Aorta (tissue), 5 donors: ENCODE data around the gene ZFAND3. TPM values are rescaled to one million over a fixed set of nuclear protein-coding genes. Genes with fewer than 3 reads are reported as not detected.
A peak's percentile ranks its signal among the peaks of the same experiment; 100 is the strongest.

Experiments
- ATAC-seq: fragments of 200-7000 bp; cut with Tn5 transposase; one replicate; pipeline ENCODE4 v1.9.1; 2022; ENCODE audit warnings: moderate library complexity; ENCODE audit not compliant: low FRiP score
- DNase-seq, 2 donors: peaks; one replicate each; pipeline ENCODE4 v3.0.0-alpha.2; 2020
- H3K27ac ChIP-seq, 2 donors: one replicate each; pipeline ENCODE4 v1.5.1; 2013; ENCODE audit warnings: low read length in 2 of 2, mild to moderate bottlenecking in 2 of 2, moderate library complexity in 2 of 2, control low read depth in 1 of 2, inconsistent platforms in 1 of 2, low read depth in 1 of 2
- H3K27me3 ChIP-seq, 2 donors: one replicate each; pipeline ENCODE4 v1.6.1; 2013; ENCODE audit warnings: control low read depth in 1 of 2, low read length in 1 of 2, mild to moderate bottlenecking in 1 of 2, moderate library complexity in 1 of 2; ENCODE audit not compliant: insufficient read depth in 2 of 2, control insufficient read depth in 1 of 2
- H3K36me3 ChIP-seq, 2 donors: one replicate each; pipeline ENCODE4 v1.6.1; 2013; ENCODE audit warnings: control low read depth in 1 of 2, low read length in 1 of 2, mild to moderate bottlenecking in 1 of 2; ENCODE audit not compliant: insufficient read depth in 2 of 2, control insufficient read depth in 1 of 2
- H3K4me1 ChIP-seq, 2 donors: one replicate each; pipeline ENCODE4 v1.6.1; 2013; ENCODE audit warnings: low read length in 2 of 2, control low read depth in 1 of 2, mild to moderate bottlenecking in 1 of 2, moderate library complexity in 1 of 2; ENCODE audit not compliant: insufficient read depth in 2 of 2, control insufficient read depth in 1 of 2
- H3K4me3 ChIP-seq, 2 donors: one replicate each; pipeline ENCODE4 v1.5.1; 2013; ENCODE audit warnings: low read length in 2 of 2, control low read depth in 1 of 2, mild to moderate bottlenecking in 1 of 2
- H3K9me3 ChIP-seq: one replicate; pipeline ENCODE4 v1.6.1; 2013; ENCODE audit warnings: mild to moderate bottlenecking, low read length; ENCODE audit not compliant: control insufficient read depth
- WGBS, 2 donors: extraction: QIAGEN DNeasy Blood & Tissue Kit; methylation state at CpG; one replicate each; pipeline ENCODE4 v1.1.7; 2013; 5-methylcytosine and 5-hydroxymethylcytosine counted together
- intact Hi-C, 2 donors: fragments of 100-400 bp; cut with DNase I; formaldehyde crosslinking; loops; one replicate each; pipeline versions ENCODE4 v1.14.2 to v1.15.0; 2022
- polyA plus RNA-seq, 2 donors: library from polyadenylated mRNA; stranded (reverse); fragments of 200-250 nt; gene quantifications; one replicate each; pipeline ENCODE4 v1.2.3, GENCODE V29; 2013
- total RNA-seq, 2 donors: library from RNA; stranded (reverse); fragmentation: NEBNext Ultra II Directional; extraction: Animal tissue kit (Norgen Biotek cat#: 25700); gene quantifications; one replicate each; pipeline ENCODE4 v1.2.1, GENCODE V29; 2021
- donor health status: healthy with polysubstance abuse.
- donor health status: Bipolar disorder and iron deficiency.
- donor health status: DM: no; HTN: no; CAD: no.
- donor health status: DM: no; HTN: no; CAD: no.
- donor health status: DM: yes; HTN: yes; CAD: no.

The ZFAND3 gene
- total and polyA plus RNA-seq, 4 donors: 29.6 to 86.0 (median 65.1) TPM

- ATAC-seq (no peak), DNase-seq (no peak)
- WGBS, 2 donors: 91 to 100% methylated on average over 2 of the region's 2 CpGs
- Histone ChIP-seq H3K9me3 (no peaks in the 10 kb centered on the region), H3K4me3 (no peak overlapping the region), H3K27ac (no peak overlapping the region), H3K27me3 (no peaks in the 10 kb centered on the region), H3K4me1 (no peaks in the 10 kb centered on the region), H3K36me3 (no peaks in the 10 kb centered on the region)
- intact Hi-C loops: no loop called here
These were observed 359.0 kb downstream of the ZFAND3 start for GRCh38 chr6:38178584-38178886.

- no peaks in the 10 kb centered on the region for H3K27me3 ChIP-seq
- no peak overlapping the region for H3K27ac ChIP-seq
- ATAC-seq (no peak), DNase-seq (peak in 1 of 2 donors; percentile 64)
- H3K4me3 ChIP-seq: no peak overlapping the region
- H3K9me3 ChIP-seq: no peaks in the 10 kb centered on the region
- H3K4me1 ChIP-seq: no peaks in the 10 kb centered on the region
- 96 to 97% methylated on average over 7 of the region's 7 CpGs for WGBS, 2 donors
- no peaks in the 10 kb centered on the region for H3K36me3 ChIP-seq
- intact Hi-C loops: no loop called here
These were observed 359.8 kb downstream of the ZFAND3 start for GRCh38 chr6:38179300-38179699.

- no peaks in the 10 kb centered on the region for H3K27me3 ChIP-seq
- intact Hi-C loops: no loop called here
- H3K4me1 ChIP-seq: no peaks in the 10 kb centered on the region
- H3K4me3 ChIP-seq: no peak overlapping the region
- H3K27ac ChIP-seq: no peak overlapping the region
- no peaks in the 10 kb centered on the region for H3K9me3 ChIP-seq
- DNase-seq (no peak), ATAC-seq (no peak)
- H3K36me3 ChIP-seq: no peaks in the 10 kb centered on the region
- 82 to 87% methylated on average over 12 of the region's 12 CpGs for WGBS, 2 donors
These were observed 360.4 kb downstream of the ZFAND3 start for GRCh38 chr6:38179794-38180430.

GRCh38 chr6:38180586-38180985, 361.1 kb downstream of the ZFAND3 start:
- DNase-seq: no peak
- Histone ChIP-seq H3K27me3 (no peaks in the 10 kb centered on the region), H3K27ac (no peak overlapping the region), H3K4me3 (no peak overlapping the region), H3K36me3 (no peaks in the 10 kb centered on the region), H3K9me3 (no peaks in the 10 kb centered on the region), H3K4me1 (no peaks in the 10 kb centered on the region)
- no peak for ATAC-seq
- intact Hi-C loops: no loop called here
- WGBS, 2 donors: 72 to 82% methylated on average over 12 of the region's 12 CpGs

GRCh38 chr6:38182426-38182825, 362.9 kb downstream of the ZFAND3 start:
- WGBS, 2 donors: 94 to 96% methylated on average over 6 of the region's 6 CpGs
- Histone ChIP-seq H3K4me1 (no peaks in the 10 kb centered on the region), H3K4me3 (no peak overlapping the region), H3K36me3 (no peaks in the 10 kb centered on the region), H3K27me3 (no peaks in the 10 kb centered on the region), H3K27ac (no peak overlapping the region), H3K9me3 (no peaks in the 10 kb centered on the region)
- intact Hi-C loops: no loop called here
- DNase-seq (no peak), ATAC-seq (no peak)

GRCh38 chr6:38183856-38184584, 364.5 kb downstream of the ZFAND3 start:
- WGBS, 2 donors: 83 to 92% methylated on average over 13 of the region's 13 CpGs
- intact Hi-C loops: no loop called here
- no peak for DNase-seq
- Histone ChIP-seq H3K9me3 (no peaks in the 10 kb centered on the region), H3K36me3 (no peaks in the 10 kb centered on the region), H3K4me1 (no peaks in the 10 kb centered on the region), H3K4me3 (no peak overlapping the region), H3K27ac (no peak overlapping the region), H3K27me3 (no peaks in the 10 kb centered on the region)
- ATAC-seq: no peak

GRCh38 chr6:38184585-38185080, 365.1 kb downstream of the ZFAND3 start:
- Histone ChIP-seq H3K9me3 (no peaks in the 10 kb centered on the region), H3K27me3 (no peaks in the 10 kb centered on the region), H3K4me1 (no peaks in the 10 kb centered on the region), H3K4me3 (no peak overlapping the region), H3K27ac (no peak overlapping the region), H3K36me3 (no peaks in the 10 kb centered on the region)
- WGBS, 2 donors: 63 to 70% methylated on average over 11 of the region's 11 CpGs
- ATAC-seq: no peak
- DNase-seq: no peak
- intact Hi-C loops: no loop called here

GRCh38 chr6:38185244-38185643, 365.7 kb downstream of the ZFAND3 start:
- H3K27me3 ChIP-seq: no peaks in the 10 kb centered on the region
- ATAC-seq: no peak
- 95 to 96% methylated on average over 6 of the region's 6 CpGs for WGBS, 2 donors
- no peaks in the 10 kb centered on the region for H3K9me3 ChIP-seq
- H3K27ac ChIP-seq: no peak overlapping the region
- no peak overlapping the region for H3K4me3 ChIP-seq
- DNase-seq: no peak
- intact Hi-C loops: no loop called here
- H3K4me1 ChIP-seq: no peaks in the 10 kb centered on the region
- no peaks in the 10 kb centered on the region for H3K36me3 ChIP-seq

GRCh38 chr6:38185752-38186151, 366.2 kb downstream of the ZFAND3 start:
- no peak for DNase-seq
- H3K27ac ChIP-seq: no peak overlapping the region
- H3K4me1 ChIP-seq: no peaks in the 10 kb centered on the region
- ATAC-seq: no peak
- no peak overlapping the region for H3K4me3 ChIP-seq
- no peaks in the 10 kb centered on the region for H3K36me3 ChIP-seq
- 94% methylated on average over 8 of the region's 8 CpGs for WGBS, 2 donors
- no peaks in the 10 kb centered on the region for H3K9me3 ChIP-seq
- no peaks in the 10 kb centered on the region for H3K27me3 ChIP-seq
- intact Hi-C loops: no loop called here
